Testis (tissue), 3 donors: Measurements from ENCODE around the gene L1CAM. TPM values are rescaled to one million over a fixed set of nuclear protein-coding genes. Genes with fewer than 3 reads are reported as not detected.
A peak's percentile ranks its signal among the peaks of the same experiment; 100 is the strongest.

Experiments
- DNase-seq: peaks from one replicate; pipeline ENCODE4 v3.0.0-alpha.2; 2019
- H3K27ac ChIP-seq, 2 donors: fragments of 200-600 bp; sonication (generic); one replicate each; pipeline ENCODE4 v1.5.1; 2019
- H3K27me3 ChIP-seq: fragments of 200-600 bp; sonication (generic); one replicate; pipeline ENCODE4 v1.5.1; 2019
- H3K36me3 ChIP-seq: fragments of 200-600 bp; sonication (generic); one replicate; pipeline ENCODE4 v1.5.1; 2017; ENCODE audit warnings: low read depth; ENCODE audit errors: missing control alignments
- H3K4me1 ChIP-seq: fragments of 200-600 bp; sonication (generic); one replicate; pipeline ENCODE4 v1.5.1; 2019
- H3K4me3 ChIP-seq, 2 donors: fragments of 200-600 bp; sonication (generic); one replicate each; pipeline ENCODE4 v1.5.1; 2017 to 2019
- H3K9me3 ChIP-seq: fragments of 200-600 bp; sonication (generic); one replicate; pipeline ENCODE4 v1.5.1; 2017
- CTCF ChIP-seq, 3 experiments: fragments of 450-650 bp in 2 of 3; fragments of 200-600 bp in 1 of 3; sonication (generic) in 1 of 3; IDR thresholded peaks; one replicate each; pipeline ENCODE4 v1.5.1; 2016 to 2019; ENCODE audit warnings: antibody characterized with exemption in 3 of 3, mild to moderate bottlenecking in 2 of 3, moderate library complexity in 1 of 3
- POLR2A ChIP-seq: fragments of 450-650 bp; IDR thresholded peaks from one replicate; pipeline ENCODE4 v1.6.1; 2017; ENCODE audit warnings: antibody characterized with exemption, mild to moderate bottlenecking, moderate library complexity
- WGBS, 2 donors: methylation state at CpG; one replicate each; pipeline ENCODE4 v1.1.5; 2018; 5-methylcytosine and 5-hydroxymethylcytosine counted together
- intact Hi-C: fragments of 100-400 bp; cut with DNase I; formaldehyde crosslinking; loops from one replicate; pipeline ENCODE4 v1.15.1; 2023; ENCODE audit warnings: low total_unique reads
- polyA plus RNA-seq: library from polyadenylated mRNA; stranded (reverse); fragments of 350-450 nt; fragmentation: Illumina TruSeq; extraction: RNeasy Lipid Tissue Mini Kit (QIAGEN cat#74804); gene quantifications from one replicate; pipeline ENCODE4 v1.2.3, GENCODE V29; 2014; ENCODE audit warnings: low read depth, low replicate concordance; ENCODE audit not compliant: insufficient read depth
- total RNA-seq, 2 donors: library from RNA; depleted of rRNA; stranded (reverse); fragments of >200 nt; gene quantifications; one replicate each; pipeline ENCODE4 v1.2.3, GENCODE V29; 2016

Gene L1CAM
- total and polyA plus RNA-seq, 3 donors from 2014 or later: 1.7 to 4.5 (median 2.5) TPM

GRCh38 chrX:153927672-153927921 is 41.6 kb upstream of the L1CAM start:
- intact Hi-C loops: no loop called here
- H3K4me1 ChIP-seq: peaks cover 13% of the 10 kb centered on the region
- H3K27ac ChIP-seq: peak overlapping the region; percentile 74 to 88
- peak overlapping the region; percentile 52 to 67 for H3K4me3 ChIP-seq
- TF ChIP-seq CTCF (IDR thresholded peaks at IDR 0.05): no peak
- no peak for TF ChIP-seq POLR2A
- no peak for DNase-seq
- no peaks in the 10 kb centered on the region for H3K27me3 ChIP-seq
- no peaks in the 10 kb centered on the region for H3K36me3 ChIP-seq
- WGBS, 2 donors: 0% methylated on average over 2 to 5 of the region's 8 CpGs
- no peaks in the 10 kb centered on the region for H3K9me3 ChIP-seq

- H3K4me1 ChIP-seq: peaks cover 13% of the 10 kb centered on the region
- DNase-seq: peak; percentile 32
These were observed 41.1 kb upstream of the L1CAM start for GRCh38 chrX:153926858-153927671.

GRCh38 chrX:153926552-153926857 is 40.5 kb upstream of the L1CAM start:
- peaks cover 13% of the 10 kb centered on the region for H3K4me1 ChIP-seq
- H3K4me3 ChIP-seq: no peak overlapping the region
- no peaks in the 10 kb centered on the region for H3K36me3 ChIP-seq
- no peaks in the 10 kb centered on the region for H3K27me3 ChIP-seq
- intact Hi-C loops: no loop called here
- no peak for DNase-seq
- H3K27ac ChIP-seq: peak overlapping the region in 1 of 2 donors; percentile 64
- no peak for TF ChIP-seq POLR2A
- TF ChIP-seq CTCF (IDR thresholded peaks at IDR 0.05): no peak
- no peaks in the 10 kb centered on the region for H3K9me3 ChIP-seq
- WGBS, 2 donors: 8 to 20% methylated on average over 1 to 4 of the region's 4 CpGs

More at GRCh38 chrX:153926858-153927671, 41.1 kb upstream of the L1CAM start:
- Histone ChIP-seq H3K9me3 (no peaks in the 10 kb centered on the region), H3K27me3 (no peaks in the 10 kb centered on the region), H3K27ac (peak overlapping the region; percentile 74 to 88), H3K4me3 (peak overlapping the region; percentile 52 to 67), H3K36me3 (no peaks in the 10 kb centered on the region)
- intact Hi-C loops: no loop called here
- TF ChIP-seq POLR2A: no peak
- TF ChIP-seq CTCF (IDR thresholded peaks at IDR 0.05): no peak
- 4% methylated on average over 12 of the region's 31 CpGs; no CpG with 5 or more reads in 1 of the 2 donors for WGBS, 2 donors

- Histone ChIP-seq H3K27me3 (no peaks in the 10 kb centered on the region), H3K9me3 (no peaks in the 10 kb centered on the region), H3K27ac (peak within 1 kb of the TSS in 1 of 2 donors; percentile 88), H3K4me3 (peak within 1 kb of the TSS in 1 of 2 donors; percentile 31), H3K36me3 (no peaks in the 10 kb centered on the region), H3K4me1 (peaks cover 13% of the 10 kb centered on the region)
- 22% methylated on average over 14 of the region's 59 CpGs; no CpG with 5 or more reads in 1 of the 2 donors for WGBS, 2 donors
- intact Hi-C loops: no loop called here
- no peak for DNase-seq
- no peak for TF ChIP-seq CTCF (IDR thresholded peaks at IDR 0.05)
- TF ChIP-seq POLR2A: no peak
These were observed 40.0 kb upstream of the L1CAM start, which contains the start of gene ARHGAP4 for GRCh38 chrX:153925739-153926551. Gene ARHGAP4 (minus strand): TSS chrX:153926264. CDS start chrX:153926202, 62 bp downstream.
